SIG-M5 (cell line): ENCODE measurements around the gene PGF.
"Not testable (repeated sequence)": the region's sequence is repeated elsewhere in the genome, so short reads cannot be mapped to it uniquely, and the experiment has no call there.

ENCODE experiments used
- DNase-seq: peaks from one replicate; lab custom pipeline; 2025; lab: John Stamatoyannopoulos, UW

PGF gene

DNA sequence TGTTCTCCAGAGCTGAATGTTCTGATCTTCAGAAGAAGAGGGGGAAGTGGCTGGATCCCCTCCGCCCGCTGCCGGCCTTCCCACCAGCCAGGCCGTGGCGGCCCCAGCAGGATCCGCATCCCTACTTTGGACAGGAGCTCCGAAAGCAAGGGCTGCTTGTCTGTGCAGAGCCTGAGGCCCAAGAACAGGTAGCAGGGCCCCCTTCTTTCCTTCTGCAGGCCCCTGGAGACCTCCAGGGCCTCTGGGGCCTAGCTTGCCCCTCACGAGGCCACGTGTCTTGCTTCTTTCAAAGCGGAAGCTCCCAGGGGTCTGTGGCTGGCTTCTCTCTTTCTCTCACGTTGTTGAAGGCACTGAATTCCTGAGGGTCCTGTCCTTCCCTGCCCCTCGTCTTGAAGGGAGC, 13.2 kb downstream of the PGF start:
- no peak for DNase-seq

- no peak for DNase-seq
These were observed 13.7 kb downstream of the PGF start for GRCh38 chr14:74941676-74942097.

GRCh38 chr14:74940956-74941565, 14.3 kb downstream of the PGF start:
- DNase-seq: no peak

DNA sequence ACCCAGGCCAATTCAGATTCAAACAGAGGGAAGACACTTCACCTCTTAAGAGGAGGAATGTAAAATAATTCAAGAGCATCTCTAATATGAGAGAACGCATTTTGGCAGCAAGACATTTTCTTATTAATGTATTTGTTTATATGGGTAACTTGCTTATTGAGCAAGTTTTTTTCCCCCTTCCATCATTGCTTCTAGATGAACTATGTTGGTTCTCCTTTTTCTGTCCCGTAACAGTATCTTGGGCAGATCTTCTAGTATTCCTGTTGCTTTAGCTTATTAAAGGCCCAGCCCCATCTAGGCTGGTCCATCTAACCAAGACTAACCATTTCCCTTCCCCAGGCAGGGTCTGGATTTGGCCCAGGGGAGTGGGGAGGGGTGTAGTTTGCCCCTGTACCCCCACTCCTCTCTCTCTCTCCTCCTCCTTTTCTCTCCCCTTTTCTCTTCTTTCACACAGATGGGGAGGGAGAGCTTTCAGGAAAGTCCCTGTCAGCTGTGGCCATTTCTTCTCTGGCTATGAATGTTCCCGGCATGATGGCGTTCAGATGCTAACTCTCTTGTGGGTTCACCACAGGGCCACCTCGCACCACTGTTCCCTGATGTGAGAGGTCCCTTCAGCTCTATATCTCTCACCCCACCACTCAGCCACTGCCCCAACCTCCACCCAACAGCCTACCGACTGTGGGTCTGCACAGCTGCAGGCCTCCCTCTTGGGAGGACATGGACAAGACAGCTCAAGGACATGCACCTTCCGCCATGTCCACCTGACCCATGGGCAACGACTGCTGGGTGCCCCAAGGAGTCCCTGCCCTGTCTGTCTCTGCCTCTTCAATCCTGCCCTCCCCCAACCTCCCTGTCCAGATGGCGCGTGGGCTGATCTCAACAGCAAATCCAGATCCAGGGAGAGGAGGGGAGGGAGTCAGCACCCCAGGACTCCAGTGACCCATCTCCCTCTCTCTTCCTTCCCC, 16.6 kb downstream of the PGF start:
- no peak for DNase-seq

- no peak for DNase-seq
These were observed 18.2 kb downstream of the PGF start for GRCh38 chr14:74937171-74937570.

- no peak for DNase-seq
These were observed 18.7 kb downstream of the PGF start for GRCh38 chr14:74936731-74937130.

GRCh38 chr14:74936151-74936550, 19.2 kb downstream of the PGF start:
- DNase-seq: no peak

DNA sequence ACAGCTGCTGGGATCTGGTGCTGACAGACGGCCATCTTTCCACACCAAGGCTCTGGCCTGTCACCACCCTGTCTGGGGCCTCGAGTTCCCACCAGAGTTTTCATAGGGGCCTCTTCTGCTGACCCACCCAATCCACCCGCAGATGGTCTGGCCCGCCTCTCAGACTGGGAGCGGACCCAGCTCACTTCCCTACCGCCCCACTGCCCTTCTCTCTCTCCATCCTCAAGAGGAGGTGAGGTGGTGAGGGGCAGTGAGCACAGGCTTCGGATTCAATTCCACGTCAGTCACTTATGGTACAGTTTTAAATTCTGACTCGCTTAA, 20.1 kb downstream of the PGF start:
- DNase-seq: no peak

DNA sequence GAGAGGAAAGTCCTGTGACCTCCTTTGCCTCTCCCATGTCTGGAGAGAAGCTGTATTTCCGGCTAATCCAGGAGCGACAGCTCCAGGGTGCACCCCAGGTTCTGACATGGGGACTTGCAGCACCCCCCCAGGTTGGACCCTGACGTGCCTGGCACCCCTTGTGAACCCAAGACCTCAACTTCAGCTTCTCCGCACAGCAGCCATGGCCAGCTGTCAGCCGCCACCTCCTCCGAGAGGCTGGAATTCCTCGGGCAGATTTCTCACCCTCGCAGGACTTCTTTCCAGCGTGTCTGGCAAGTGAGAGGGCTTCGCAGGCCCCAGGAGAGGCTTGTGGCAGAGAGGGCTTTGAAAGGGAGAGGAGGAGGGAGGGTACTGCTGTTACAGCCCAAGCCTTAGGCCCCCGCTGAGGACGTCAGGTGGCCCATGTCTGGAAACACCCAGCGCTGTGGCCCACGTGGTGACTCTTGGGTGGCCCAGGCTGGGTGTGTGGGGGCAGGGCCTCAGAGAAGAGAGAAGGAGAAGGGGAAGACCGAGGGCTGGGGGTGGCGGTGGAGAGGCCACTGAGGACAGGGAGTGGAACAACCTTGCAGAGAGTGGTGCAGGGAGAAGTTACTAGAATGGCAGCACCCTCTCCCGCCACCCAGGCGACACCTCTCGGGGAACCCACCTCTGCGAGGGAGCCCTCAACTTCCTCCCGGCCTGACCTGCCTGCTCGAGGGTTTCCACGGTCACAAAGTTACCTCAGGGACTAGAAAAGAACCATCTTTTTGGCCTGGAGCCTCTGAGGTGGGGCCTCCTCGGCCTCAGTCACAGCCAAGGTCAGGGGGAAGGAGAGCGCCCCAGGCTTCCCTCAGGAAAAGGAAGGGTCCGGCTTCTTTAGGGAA, 20.7 kb downstream of the PGF start:
- DNase-seq: no peak

- no peak for DNase-seq
These were observed 21.4 kb downstream of the PGF start for GRCh38 chr14:74934041-74934440.

DNA sequence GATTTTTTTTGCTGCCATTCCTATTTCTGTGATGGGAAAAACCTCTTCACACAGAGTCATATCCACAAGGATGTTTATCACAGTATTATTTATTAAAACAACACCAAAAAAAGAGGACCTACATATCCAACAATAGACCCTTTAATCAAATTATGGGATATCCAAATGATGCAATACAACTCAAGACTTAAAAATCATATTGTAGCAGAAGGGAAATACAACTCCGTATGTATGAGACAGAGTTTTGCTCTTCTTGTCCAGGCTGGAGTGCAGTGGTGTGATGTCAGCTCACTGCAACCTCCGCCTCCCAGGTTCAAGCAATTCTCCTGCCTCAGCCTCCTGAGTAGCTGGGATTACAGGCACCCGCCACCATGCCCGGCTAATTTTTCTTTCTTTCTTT, 22.5 kb downstream of the PGF start:
- not testable (repeated sequence) for DNase-seq

DNA sequence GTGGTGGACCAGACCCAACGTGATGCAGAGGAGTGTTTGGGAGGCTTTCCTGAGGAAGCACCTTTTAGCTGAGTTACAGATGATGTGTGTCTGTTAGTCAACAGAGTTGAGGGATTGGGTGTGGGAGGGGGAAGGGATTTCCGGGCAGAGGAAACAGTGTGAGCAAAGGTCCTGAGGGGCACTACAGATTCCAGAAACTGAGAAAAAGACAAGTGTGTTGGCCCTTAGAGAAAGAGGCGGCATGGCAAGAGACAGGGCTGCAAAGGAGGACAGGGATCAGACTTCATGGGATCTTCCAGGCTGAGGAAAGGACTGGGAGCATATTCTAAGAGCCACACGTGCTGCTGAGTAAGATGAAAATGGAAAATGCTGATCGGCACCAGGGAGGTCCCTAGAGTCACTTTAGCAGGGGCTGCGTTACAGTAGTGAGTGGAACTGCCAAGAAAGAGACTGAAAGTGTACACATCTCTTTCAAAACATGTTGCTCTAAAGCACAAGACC, 22.9 kb downstream of the PGF start:
- DNase-seq: no peak

- DNase-seq: not testable (repeated sequence)
These were observed 23.7 kb downstream of the PGF start for GRCh38 chr14:74931744-74932143.

- no peak for DNase-seq
These were observed 26.2 kb downstream of the PGF start for GRCh38 chr14:74929242-74929641.

DNA sequence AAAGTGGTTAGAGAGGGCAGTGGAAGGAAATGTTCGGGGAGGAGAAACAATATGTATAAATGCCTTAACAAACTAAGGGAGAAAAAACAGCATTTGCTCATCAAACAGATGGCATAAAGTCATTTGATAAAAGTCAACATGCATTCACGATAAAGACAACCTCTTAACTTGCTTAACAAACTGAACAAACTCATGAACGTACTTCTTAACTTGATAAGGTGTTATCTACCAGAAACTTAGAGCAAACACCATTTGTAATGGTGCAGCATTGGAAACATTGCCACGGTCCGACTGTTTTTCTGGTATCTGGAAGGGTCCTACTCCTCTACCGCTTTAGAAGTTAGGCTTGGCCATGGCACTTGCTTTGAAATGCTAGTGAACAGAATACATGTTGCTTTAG, 28.2 kb downstream of the PGF start:
- no peak for DNase-seq

DNA sequence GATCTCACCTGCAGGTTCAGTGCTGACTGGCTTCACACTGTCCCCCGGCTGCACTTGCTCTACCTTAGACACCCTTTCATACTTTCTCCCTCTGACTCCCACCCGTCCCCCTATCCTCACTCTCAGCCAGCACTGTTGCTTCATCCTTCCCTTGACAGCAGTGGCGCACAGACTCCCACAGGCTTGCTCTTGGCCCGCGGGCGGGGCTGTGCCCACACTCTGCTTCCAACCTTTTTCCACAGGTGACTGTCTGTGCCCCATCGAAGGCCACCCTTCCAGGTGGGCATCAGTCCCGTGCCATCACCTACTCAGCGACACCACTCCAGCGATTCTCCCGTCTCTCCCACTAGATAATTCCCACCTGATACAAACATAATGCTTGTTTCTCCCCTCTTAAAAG, 31.3 kb downstream of the PGF start:
- DNase-seq: no peak

- no peak for DNase-seq
These were observed 32.5 kb downstream of the PGF start, which contains the start of gene RPS6KL1 for GRCh38 chr14:74922752-74923401. Gene RPS6KL1 (minus strand): TSS chr14:74923260. CDS start chr14:74921541, 1,719 bp downstream.

DNA sequence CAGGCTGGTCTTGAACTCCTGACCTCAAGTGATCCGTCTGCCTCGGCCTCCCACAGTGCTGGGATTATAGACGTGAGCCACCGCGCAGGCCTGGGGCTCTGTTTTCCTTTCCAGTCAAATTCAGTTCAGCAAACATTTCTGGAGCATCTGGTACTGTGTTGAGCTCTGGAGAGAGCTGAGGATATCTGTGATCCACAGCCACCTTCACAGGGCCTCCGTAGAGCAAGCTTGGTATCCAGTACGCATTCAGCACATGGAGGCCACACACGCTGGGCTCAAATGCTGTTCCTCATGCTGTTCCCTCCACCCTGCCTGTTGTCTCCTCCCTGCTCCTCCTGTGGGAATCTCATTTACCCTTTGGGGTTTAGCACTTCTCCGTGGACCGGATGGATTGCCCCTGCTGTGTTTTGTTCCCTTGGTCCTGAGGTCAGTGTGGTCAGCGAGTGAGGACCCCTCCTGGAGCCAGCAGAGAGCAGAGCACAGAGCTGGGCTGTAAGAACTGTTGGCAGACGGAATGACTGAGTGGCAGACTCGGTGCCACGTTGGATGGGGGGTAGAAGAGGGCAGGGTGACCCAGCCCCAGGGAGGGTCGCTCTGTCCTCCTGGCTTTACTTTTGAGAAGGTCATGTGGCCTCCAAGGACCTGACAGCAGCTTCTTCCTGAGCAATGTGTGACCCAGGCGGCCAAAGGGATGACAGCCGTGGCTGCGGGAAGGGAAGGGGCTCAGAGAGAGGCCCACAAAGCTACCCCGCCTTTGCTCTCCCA, 33.2 kb downstream of the PGF start:
- DNase-seq: no peak

DNA sequence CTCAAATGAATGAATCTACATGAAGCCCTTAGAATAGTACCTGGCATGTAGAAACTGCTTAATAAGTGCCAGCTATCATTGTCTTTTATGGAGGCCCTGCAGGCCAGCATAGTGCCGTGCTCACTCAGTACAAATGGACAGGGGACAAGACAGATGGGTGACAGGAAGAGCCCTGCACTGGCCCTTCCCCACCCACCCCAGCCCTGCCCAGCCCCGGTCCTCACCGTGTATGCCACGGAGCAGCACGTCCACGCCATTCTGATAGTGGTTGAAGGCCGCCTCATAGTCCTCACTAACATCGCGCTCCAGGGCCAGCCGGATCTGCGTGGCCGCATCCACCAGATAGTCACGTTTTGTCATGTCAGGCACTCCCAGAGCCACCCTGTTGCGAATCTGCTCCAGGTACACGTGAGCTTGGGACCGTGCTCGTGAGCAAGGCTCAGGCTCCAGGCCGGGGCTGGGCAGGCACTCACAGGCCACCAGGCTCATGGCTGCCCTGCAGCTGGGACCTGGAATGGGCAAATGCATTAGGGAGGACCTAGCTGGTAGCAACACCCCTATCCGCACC, 34.3 kb downstream of the PGF start:
- DNase-seq: no peak

- DNase-seq: no peak
These were observed 35.1 kb downstream of the PGF start for GRCh38 chr14:74920281-74920680.
